NCI-H510A (cell line): Measurements from ENCODE around the gene HSBP1L1.

Experiments used
- DNase-seq: peaks from one replicate; lab custom pipeline; 2025; lab: John Stamatoyannopoulos, UW

The HSBP1L1 gene

GRCh38 chr18:79964330-79965118, at the start of gene HSBP1L1:
Gene HSBP1L1, plus strand, starts transcription at chr18:79964643. Its CDS starts 93 bp downstream, at chr18:79964736.
- peak; percentile 38 for DNase-seq

- no peak for DNase-seq
These were observed 49.0 kb upstream of the HSBP1L1 start for GRCh38 chr18:79915161-79916127.

GRCh38 chr18:79916128-79916494, 48.3 kb upstream of the HSBP1L1 start:
- DNase-seq, result no peak

GRCh38 chr18:79916546-79917168, 47.8 kb upstream of the HSBP1L1 start:
- DNase-seq, result no peak

- DNase-seq, result no peak
These were observed 47.1 kb upstream of the HSBP1L1 start for GRCh38 chr18:79917169-79917852.

GRCh38 chr18:79917853-79918614, 46.4 kb upstream of the HSBP1L1 start:
- DNase-seq, result no peak

GRCh38 chr18:79918615-79919011, 45.8 kb upstream of the HSBP1L1 start:
- no peak for DNase-seq

GRCh38 chr18:79919089-79919488, 45.4 kb upstream of the HSBP1L1 start:
- DNase-seq, result no peak

GRCh38 chr18:79921984-79922965, 42.2 kb upstream of the HSBP1L1 start:
- DNase-seq, result no peak

- DNase-seq, result no peak
These were observed 41.5 kb upstream of the HSBP1L1 start for GRCh38 chr18:79922971-79923411.

GRCh38 chr18:79923896-79924585, 40.4 kb upstream of the HSBP1L1 start:
- no peak for DNase-seq

GRCh38 chr18:79924814-79925731, 39.4 kb upstream of the HSBP1L1 start:
- no peak for DNase-seq

GRCh38 chr18:79926306-79926705, 38.1 kb upstream of the HSBP1L1 start:
- no peak for DNase-seq

- no peak for DNase-seq
These were observed 37.5 kb upstream of the HSBP1L1 start for GRCh38 chr18:79926715-79927606.

- no peak for DNase-seq
These were observed 36.6 kb upstream of the HSBP1L1 start for GRCh38 chr18:79927607-79928562.

- DNase-seq, result no peak
These were observed 35.9 kb upstream of the HSBP1L1 start for GRCh38 chr18:79928563-79928960.
